ENCODE measurements around the gene MTMR1. TPM values are rescaled to one million over a fixed set of nuclear protein-coding genes. Genes with fewer than 3 reads are reported as not detected.

The MTMR1 gene
- total and polyA plus RNA-seq, 2 donors (not counting 3 experiments of a cell fraction or from before 2014, with no cell fraction given), result 17.1 to 20.3 TPM

- DNase-seq (ENCODE audit: low read depth, low spot score) (no peak), FAIRE-seq (no peak)
- Histone ChIP-seq H3K9ac (replicated peaks; ENCODE audit: extremely low read depth, insufficient read depth, low read length) (no peak overlapping the region), H3K27me3 (ENCODE audit: control insufficient read depth in 2 of 2, insufficient read depth in 2 of 2, low read length in 2 of 2) (no peaks in the 10 kb centered on the region), H3K36me3 (ENCODE audit: control insufficient read depth in 2 of 2, extremely low read depth in 1 of 2, insufficient read depth in 2 of 2, low read length in 2 of 2) (peaks cover 0 to 7% of the 10 kb centered on the region in 2 experiments), H3K9me3 (replicated peaks; ENCODE audit: control insufficient read depth, insufficient read depth, low read length) (no peaks in the 10 kb centered on the region), H3K79me2 (ENCODE audit: control insufficient read depth, insufficient read depth, low read length) (no peaks in the 10 kb centered on the region), H3K4me2 (ENCODE audit: insufficient read depth, low read length) (no peak overlapping the region), H2AFZ (ENCODE audit: low read depth, low read length) (no peak overlapping the region), H3K4me3 (replicated peaks in 1 of 3; ENCODE audit: insufficient read depth in 1 of 3, low read depth in 1 of 3, low read length in 3 of 3) (no peak overlapping the region), H3K9me1 (replicated peaks; ENCODE audit: control insufficient read depth, extremely low read depth, insufficient read depth, low read length) (no peaks in the 10 kb centered on the region), H3K27ac (ENCODE audit: insufficient read depth, low read depth, low read length) (no peak overlapping the region), H4K20me1 (replicated peaks; ENCODE audit: control insufficient read depth, extremely low read depth, insufficient read depth, low read length) (no peaks in the 10 kb centered on the region), H3K4me1 (ENCODE audit: control insufficient read depth, extremely low read depth, insufficient read depth, low read length) (no peaks in the 10 kb centered on the region)
- TF ChIP-seq GATA2 (IDR thresholded peaks at IDR 0.05; ENCODE audit: insufficient read depth, insufficient read length, low read depth, low read length), result no peak
- no peak for TF ChIP-seq FOS (IDR thresholded peaks at IDR 0.05; ENCODE audit: borderline replicate concordance, insufficient read depth, low read length)
- TF ChIP-seq POLR2A (IDR thresholded peaks at IDR 0.05; ENCODE audit: low read depth, low read length), result no peak
- no peak for TF ChIP-seq CTCF (IDR thresholded peaks at IDR 0.05; ENCODE audit: extremely low read depth in 1 of 2, insufficient read depth in 1 of 2, low read depth in 1 of 2, low read length in 2 of 2)
- no peak for TF ChIP-seq MAX (IDR thresholded peaks at IDR 0.05; ENCODE audit: insufficient read depth, insufficient read length)
- no peak for TF ChIP-seq POLR2AphosphoS5 (IDR thresholded peaks at IDR 0.05; ENCODE audit: insufficient read depth, low read depth, low read length)
- no peak for TF ChIP-seq MYC (IDR thresholded peaks at IDR 0.05; ENCODE audit: low read depth, low read length)
- no peak for TF ChIP-seq JUN (IDR thresholded peaks at IDR 0.05; ENCODE audit: borderline replicate concordance, insufficient read depth, insufficient read length, low read depth)
- no peak for TF ChIP-seq EZH2 (IDR thresholded peaks at IDR 0.05; ENCODE audit: borderline replicate concordance, low read depth, low read length, severe bottlenecking)
- dilution Hi-C loops (cut with MboI; ENCODE audit: extremely low pct_ligation_motif_present, low sequenced_read_pairs) (no loop called here), intact Hi-C loops (cut with micrococcal nuclease) (no loop called here)
- CTCF ChIA-PET, result no interaction called here
- BruUV-seq (replicated peaks), result no TSS peak
- POLR2A ChIA-PET, result no interaction called here
Observed at GRCh38 chrX:150736475-150736874, 43.3 kb downstream of the MTMR1 start.

Measured in endothelial cell of umbilical vein (primary cell).